Posterior vena cava (tissue), 2 donors: Measurements from ENCODE around the gene NOC4L. TPM values are rescaled to one million over a fixed set of nuclear protein-coding genes. Genes with fewer than 3 reads are reported as not detected.

Source experiments
- DNase-seq: peaks from one replicate; pipeline ENCODE4 v3.0.0-alpha.2; 2020; ENCODE audit warnings: low spot score
- intact Hi-C, 2 donors: fragments of 100-400 bp; cut with DNase I; formaldehyde crosslinking; loops; one replicate each; pipeline versions ENCODE4 v1.14.1 to v1.14.2; 2022 to 2023
- total RNA-seq, 2 donors: library from RNA; stranded (reverse); fragmentation: NEBNext Ultra II Directional; extraction: Animal tissue kit (Norgen Biotek cat#: 25700); gene quantifications; one replicate each; pipeline ENCODE4 v1.2.1, GENCODE V29; 2021
- donor health status: DM: yes; HTN: yes; CAD: no.
- donor health status: DM: yes; HTN: yes; CAD: no.

Gene NOC4L
- total RNA-seq, 2 donors from 2014 or later = 11.2 to 13.6 TPM

- intact Hi-C loops = no loop called here
- peak; percentile 77 for DNase-seq
Observed at GRCh38 chr12:132163041-132163910, 19.0 kb downstream of the NOC4L start.

GRCh38 chr12:132163911-132164288, 19.6 kb downstream of the NOC4L start:
- peak; percentile 59 for DNase-seq
- intact Hi-C loops = no loop called here

GRCh38 chr12:132164426-132164825, 20.2 kb downstream of the NOC4L start:
- intact Hi-C loops = no loop called here
- DNase-seq = peak; percentile 10

- intact Hi-C loops = no loop called here
- DNase-seq = peak; percentile 24
Observed at GRCh38 chr12:132165584-132165983, 21.3 kb downstream of the NOC4L start.

GRCh38 chr12:132166093-132166492, 21.8 kb downstream of the NOC4L start:
- intact Hi-C loops = no loop called here
- DNase-seq = peak; percentile 22

GRCh38 chr12:132166801-132167591, 22.7 kb downstream of the NOC4L start:
- intact Hi-C loops = no loop called here
- DNase-seq = no peak

GRCh38 chr12:132167611-132168310, 23.5 kb downstream of the NOC4L start:
- DNase-seq = peak; percentile 75
- intact Hi-C loops = no loop called here

GRCh38 chr12:132168311-132169031, 24.2 kb downstream of the NOC4L start:
- intact Hi-C loops = no loop called here
- DNase-seq = peak; percentile 78

GRCh38 chr12:132169376-132169775, 25.1 kb downstream of the NOC4L start:
- DNase-seq = peak; percentile 80
- intact Hi-C loops = no loop called here

- intact Hi-C loops = no loop called here
- DNase-seq = peak; percentile 90
Observed at GRCh38 chr12:132170094-132170636, 25.9 kb downstream of the NOC4L start.

- intact Hi-C loops = no loop called here
- DNase-seq = peak; percentile 74
Observed at GRCh38 chr12:132170637-132171292, 26.5 kb downstream of the NOC4L start.

GRCh38 chr12:132171293-132171967, 27.2 kb downstream of the NOC4L start:
- intact Hi-C loops = no loop called here
- DNase-seq = peak; percentile 76

- DNase-seq = peak; percentile 67
- intact Hi-C loops = no loop called here
Observed at GRCh38 chr12:132171968-132172521, 27.8 kb downstream of the NOC4L start.

- intact Hi-C loops = no loop called here
- DNase-seq = peak; percentile 64
Observed at GRCh38 chr12:132172619-132173018, 28.4 kb downstream of the NOC4L start.

GRCh38 chr12:132173135-132174014, 29.1 kb downstream of the NOC4L start:
- DNase-seq = peak; percentile 80

GRCh38 chr12:132174015-132174838, 30.0 kb downstream of the NOC4L start:
- intact Hi-C loops = no loop called here
- peak; percentile 70 for DNase-seq

More at GRCh38 chr12:132173135-132174014, 29.1 kb downstream of the NOC4L start:
- intact Hi-C loops = no loop called here
